Suprapubic skin (tissue), 4 donors: ENCODE results near the gene NEU4. TPM values are rescaled to one million over a fixed set of nuclear protein-coding genes. Genes with fewer than 3 reads are reported as not detected.

Experiments used
- DNase-seq, 2 donors: peaks; one replicate each; pipeline ENCODE4 v3.0.0-alpha.2; 2019; ENCODE audit warnings: low spot score in 2 of 2
- H3K27ac ChIP-seq: fragments of 200-600 bp; sonication (generic); one replicate; pipeline ENCODE4 v1.5.1; 2019
- H3K27me3 ChIP-seq: fragments of 200-600 bp; sonication (generic); one replicate; pipeline ENCODE4 v1.5.1; 2019
- H3K36me3 ChIP-seq: fragments of 200-600 bp; sonication (generic); one replicate; pipeline ENCODE4 v1.5.1; 2019
- H3K4me1 ChIP-seq: fragments of 200-600 bp; sonication (generic); one replicate; pipeline ENCODE4 v1.5.1; 2019
- H3K4me3 ChIP-seq: fragments of 200-600 bp; sonication (generic); one replicate; pipeline ENCODE4 v1.5.1; 2019; ENCODE audit warnings: mild to moderate bottlenecking
- H3K9me3 ChIP-seq: fragments of 200-600 bp; sonication (generic); one replicate; pipeline ENCODE4 v1.5.1; 2019
- CTCF ChIP-seq, 2 donors: fragments of 200-600 bp in 1 of 2; fragments of 450-650 bp in 1 of 2; sonication (generic) in 1 of 2; IDR thresholded peaks; one replicate each; pipeline ENCODE4 v1.5.1; 2016 to 2019; ENCODE audit warnings: antibody characterized with exemption in 2 of 2, mild to moderate bottlenecking in 1 of 2, moderate library complexity in 1 of 2
- EP300 ChIP-seq: sonication (generic); formaldehyde crosslinking; IDR thresholded peaks from one replicate; pipeline ENCODE4 v1.6.1; 2017; ENCODE audit warnings: antibody characterized with exemption
- WGBS: methylation state at CpG from one replicate; pipeline ENCODE4 v1.1.5; 2018; 5-methylcytosine and 5-hydroxymethylcytosine counted together
- total RNA-seq, 4 donors: library from RNA; depleted of rRNA; stranded (reverse); fragments of >200 nt; gene quantifications; one replicate each; pipeline ENCODE4 v1.1.0, GENCODE V29; 2016

The NEU4 gene
- total RNA-seq, 4 donors from 2014 or later = 0.21 to 0.70 TPM; not detected in 2

DNA sequence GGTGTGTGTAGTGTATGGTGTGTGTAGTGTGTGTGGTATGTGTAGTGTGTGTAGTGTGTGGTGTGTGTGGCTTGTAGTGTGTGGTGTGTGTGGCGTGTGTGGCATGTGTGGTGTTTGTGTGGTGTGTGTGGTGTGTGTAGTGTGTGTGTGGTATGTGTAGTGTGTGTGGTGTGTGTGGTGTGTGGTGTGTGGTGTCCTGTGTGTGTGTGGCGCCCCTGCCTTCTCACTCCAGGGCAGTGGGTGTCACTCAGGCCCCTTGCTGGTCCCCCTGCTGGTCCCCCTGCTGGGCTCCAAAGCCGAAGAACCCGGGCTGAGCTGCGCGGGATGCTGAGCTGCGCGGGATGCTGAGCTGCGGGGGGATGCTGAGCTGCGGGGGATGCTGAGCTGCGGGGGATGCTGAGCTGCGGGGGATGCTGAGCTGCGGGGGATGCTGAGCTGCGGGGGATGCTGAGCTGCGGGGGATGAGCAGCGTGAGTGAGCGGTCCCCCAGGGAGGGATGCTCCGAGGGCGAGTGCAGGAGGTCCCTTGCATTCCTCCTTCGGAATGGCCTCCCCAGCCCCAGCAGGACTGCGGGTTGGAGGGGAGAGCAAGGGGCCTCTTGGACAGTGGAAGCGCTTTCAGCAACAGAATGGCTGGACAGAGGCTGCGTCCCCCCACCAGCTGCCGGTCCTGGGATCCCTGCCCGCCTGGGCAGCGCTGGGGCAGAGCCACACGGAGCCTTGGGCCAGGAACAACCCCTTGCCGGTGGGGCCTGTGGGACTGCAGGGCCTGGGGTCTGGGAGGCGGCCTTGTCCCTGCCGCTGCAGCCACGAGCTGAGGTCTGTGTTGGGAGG is 57.2 kb downstream of the NEU4 start:
- H3K9me3 ChIP-seq = no peaks in the 10 kb centered on the region
- 16% methylated on average over 19 of the region's 31 CpGs for WGBS
- H3K4me3 ChIP-seq = no peak overlapping the region
- H3K4me1 ChIP-seq = peaks cover 21% of the 10 kb centered on the region
- H3K27ac ChIP-seq = no peak overlapping the region
- H3K36me3 ChIP-seq = no peaks in the 10 kb centered on the region
- H3K27me3 ChIP-seq = peaks cover 73% of the 10 kb centered on the region
- TF ChIP-seq CTCF (IDR thresholded peaks at IDR 0.05) = no peak
- TF ChIP-seq EP300 = no peak
- DNase-seq = no peak

Other genes starting within 250 kb of the NEU4 start
- 10 to 100 TPM; 46.4 to 56.2 (median 51.2) TPM for gene THAP4, start 172.0 kb upstream of the NEU4 start, total RNA-seq
- 100 to 1,000 TPM in 1 of 4 donors, 10 to 100 TPM in 3; 50.5 to 173 (median 88.0) TPM for gene ATG4B, start 171.5 kb upstream of the NEU4 start, total RNA-seq
- 10 to 100 TPM; 14.6 to 29.1 (median 18.2) TPM for gene DTYMK, start 122.4 kb upstream of the NEU4 start, total RNA-seq
- 10 to 100 TPM; 32.1 to 94.9 (median 46.4) TPM for gene ING5, start 107.2 kb upstream of the NEU4 start, total RNA-seq
- gene D2HGDH, start 74.6 kb upstream of the NEU4 start, total RNA-seq = 100 to 1,000 TPM in 1 of 4 donors, 10 to 100 TPM in 3; 37.7 to 160 (median 62.2) TPM
- not detected for gene GAL3ST2, start 32.4 kb upstream of the NEU4 start, total RNA-seq
- not detected for gene PDCD1, start 49.7 kb downstream of the NEU4 start, total RNA-seq
- not detected for gene RTP5, start 60.5 kb downstream of the NEU4 start, total RNA-seq